ENCODE measurements around the gene PPWD1.

The PPWD1 gene

GRCh38 chr5:65555287-65555686, 7.8 kb upstream of the PPWD1 start:
- Histone ChIP-seq H3K27me3 (ENCODE audit: insufficient read depth, low read length) (no peaks in the 10 kb centered on the region), H3K4me3 (ENCODE audit: low read depth, low read length, poor library complexity, severe bottlenecking) (no peak overlapping the region), H3K9me3 (ENCODE audit: low read length) (no peaks in the 10 kb centered on the region), H3K4me2 (ENCODE audit: low read length) (no peak overlapping the region), H3K9ac (ENCODE audit: low read length) (no peak overlapping the region), H3K79me2 (ENCODE audit: insufficient read depth, low read length) (peaks cover 5% of the 10 kb centered on the region), H3K36me3 (ENCODE audit: insufficient read depth, low read length) (peaks cover 64% of the 10 kb centered on the region), H3F3A (ENCODE audit: insufficient read depth, low read length) (no peaks in the 10 kb centered on the region), H4K20me1 (ENCODE audit: insufficient read depth, low read length) (no peaks in the 10 kb centered on the region), H3K9me2 (ENCODE audit: low read depth, low read length) (no peaks in the 10 kb centered on the region), H3K4me1 (ENCODE audit: insufficient read depth, low read length, severe bottlenecking) (peaks cover under 1% of the 10 kb centered on the region), H3K27ac (ENCODE audit: low read depth, low read length, poor library complexity, severe bottlenecking) (no peak overlapping the region), H2AFZ (ENCODE audit: low read length) (no peak overlapping the region)
- no peak for TF ChIP-seq CTCF (IDR thresholded peaks at IDR 0.05; ENCODE audit: low read length)
- TF ChIP-seq EZH2 (IDR thresholded peaks at IDR 0.05; ENCODE audit: borderline replicate concordance, low read length): no peak

- H3F3A ChIP-seq (ENCODE audit: insufficient read depth, low read length): no peaks in the 10 kb centered on the region
- H3K9me2 ChIP-seq (ENCODE audit: low read depth, low read length): no peaks in the 10 kb centered on the region
- H3K9me3 ChIP-seq (ENCODE audit: low read length): no peaks in the 10 kb centered on the region
- no peaks in the 10 kb centered on the region for H4K20me1 ChIP-seq (ENCODE audit: insufficient read depth, low read length)
- H3K79me2 ChIP-seq (ENCODE audit: insufficient read depth, low read length): peaks cover 14% of the 10 kb centered on the region
- H3K9ac ChIP-seq (ENCODE audit: low read length): no peak overlapping the region
- no peak overlapping the region for H3K27ac ChIP-seq (ENCODE audit: low read depth, low read length, poor library complexity, severe bottlenecking)
- peaks cover 7% of the 10 kb centered on the region for H3K4me1 ChIP-seq (ENCODE audit: insufficient read depth, low read length, severe bottlenecking)
- TF ChIP-seq CTCF (IDR thresholded peaks at IDR 0.05; ENCODE audit: low read length) (no peak), EZH2 (IDR thresholded peaks at IDR 0.05; ENCODE audit: borderline replicate concordance, low read length) (no peak)
- peaks cover 63% of the 10 kb centered on the region for H3K36me3 ChIP-seq (ENCODE audit: insufficient read depth, low read length)
- H3K4me3 ChIP-seq (ENCODE audit: low read depth, low read length, poor library complexity, severe bottlenecking): no peak overlapping the region
- H2AFZ ChIP-seq (ENCODE audit: low read length): no peak overlapping the region
- no peak overlapping the region for H3K4me2 ChIP-seq (ENCODE audit: low read length)
- H3K27me3 ChIP-seq (ENCODE audit: insufficient read depth, low read length): no peaks in the 10 kb centered on the region
These were observed 6.9 kb upstream of the PPWD1 start for GRCh38 chr5:65556181-65556580.

GRCh38 chr5:65556718-65557117, 6.4 kb upstream of the PPWD1 start:
- no peak overlapping the region for H3K4me2 ChIP-seq (ENCODE audit: low read length)
- no peaks in the 10 kb centered on the region for H3F3A ChIP-seq (ENCODE audit: insufficient read depth, low read length)
- H3K4me1 ChIP-seq (ENCODE audit: insufficient read depth, low read length, severe bottlenecking): peaks cover 12% of the 10 kb centered on the region
- peaks cover 20% of the 10 kb centered on the region for H3K79me2 ChIP-seq (ENCODE audit: insufficient read depth, low read length)
- no peak overlapping the region for H2AFZ ChIP-seq (ENCODE audit: low read length)
- H4K20me1 ChIP-seq (ENCODE audit: insufficient read depth, low read length): no peaks in the 10 kb centered on the region
- no peak overlapping the region for H3K4me3 ChIP-seq (ENCODE audit: low read depth, low read length, poor library complexity, severe bottlenecking)
- no peaks in the 10 kb centered on the region for H3K9me2 ChIP-seq (ENCODE audit: low read depth, low read length)
- H3K36me3 ChIP-seq (ENCODE audit: insufficient read depth, low read length): peaks cover 63% of the 10 kb centered on the region
- no peaks in the 10 kb centered on the region for H3K9me3 ChIP-seq (ENCODE audit: low read length)
- H3K27me3 ChIP-seq (ENCODE audit: insufficient read depth, low read length): no peaks in the 10 kb centered on the region
- TF ChIP-seq CTCF (IDR thresholded peaks at IDR 0.05; ENCODE audit: low read length) (no peak), EZH2 (IDR thresholded peaks at IDR 0.05; ENCODE audit: borderline replicate concordance, low read length) (no peak)
- H3K27ac ChIP-seq (ENCODE audit: low read depth, low read length, poor library complexity, severe bottlenecking): no peak overlapping the region
- H3K9ac ChIP-seq (ENCODE audit: low read length): no peak overlapping the region
